SKM-1 treated with dmso at 0.1 percent for 144 hours (cell line): ENCODE measurements around the gene GABRG3.

Source experiments
- DNase-seq: peaks from one replicate; lab custom pipeline; 2025; ENCODE audit not compliant: unreplicated experiment; lab: John Stamatoyannopoulos, UW

Gene GABRG3

DNA sequence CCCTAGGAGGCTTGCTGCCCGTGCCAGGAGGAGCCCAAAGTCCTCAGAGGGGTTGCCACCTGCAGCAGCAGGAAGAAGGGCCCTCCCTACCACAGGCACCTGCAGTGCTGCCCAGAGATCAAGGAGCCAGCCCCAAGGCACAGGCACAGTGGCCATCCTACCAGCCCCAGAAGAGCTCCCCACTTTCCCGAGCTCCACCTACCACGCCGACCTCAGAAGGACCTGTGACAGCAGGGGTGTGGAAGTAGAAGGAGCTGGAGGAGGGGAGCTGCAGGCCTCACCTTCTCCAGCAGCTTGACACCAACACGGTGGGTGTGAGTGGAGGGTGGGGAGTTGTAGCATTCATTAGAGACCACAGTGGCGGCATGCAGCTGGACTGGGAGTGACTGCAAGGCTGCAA is 485.8 kb downstream of the GABRG3 start:
- DNase-seq = no peak

DNA sequence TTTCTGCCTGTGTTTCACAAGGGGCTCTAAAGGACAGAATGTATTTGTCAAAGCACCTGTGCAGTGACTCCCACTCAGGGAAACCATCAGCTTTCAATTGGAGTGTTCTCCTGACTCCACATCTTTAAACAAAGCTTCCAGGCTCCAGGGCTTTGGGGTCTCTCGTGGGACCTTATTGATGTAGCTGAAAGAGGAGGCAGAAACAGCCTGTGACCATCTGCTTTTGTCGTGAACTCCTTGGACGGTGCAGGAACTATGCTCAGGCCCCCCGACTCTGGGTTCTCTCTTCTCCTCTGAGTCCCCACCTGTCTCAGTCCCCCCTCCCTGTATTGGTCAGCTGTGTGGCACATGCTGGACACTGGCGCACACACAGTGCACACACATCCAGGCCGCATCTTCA is 486.8 kb downstream of the GABRG3 start:
- DNase-seq = no peak

DNA sequence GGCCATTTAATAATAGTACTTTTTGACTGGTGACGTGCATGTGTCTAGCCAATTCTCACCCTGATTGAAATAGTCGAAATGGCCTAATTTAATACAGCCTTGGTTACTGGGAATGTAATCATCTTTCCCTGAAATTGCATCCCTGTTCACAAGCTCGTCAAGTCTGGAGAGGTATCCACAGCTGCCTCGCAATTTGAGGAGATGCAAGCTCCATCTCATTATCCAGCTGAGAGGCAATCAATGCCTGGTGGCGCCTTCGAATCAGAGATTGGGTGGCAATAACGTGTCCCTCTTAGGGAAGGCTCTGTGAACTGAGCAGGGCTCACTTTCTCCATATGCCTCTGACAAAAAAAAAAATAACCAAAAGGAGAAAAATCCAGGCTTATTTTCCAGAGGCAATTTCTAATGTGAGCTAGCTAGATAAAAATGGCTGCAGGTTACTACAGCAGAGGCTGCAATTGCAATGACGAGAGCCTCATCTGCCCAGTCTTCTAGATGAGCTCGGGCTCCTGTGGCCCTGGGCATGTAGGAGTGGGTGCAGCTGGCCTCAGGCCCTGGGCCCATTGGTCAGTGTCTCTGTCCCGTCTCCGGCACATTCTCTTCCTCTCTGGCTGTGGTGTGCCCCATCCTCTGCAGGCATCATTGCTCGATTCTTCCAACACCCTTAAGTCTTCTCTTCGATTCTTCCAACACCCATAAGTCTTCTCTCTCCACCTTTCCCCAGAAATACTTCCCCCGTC is 487.5 kb downstream of the GABRG3 start:
- DNase-seq = no peak

DNA sequence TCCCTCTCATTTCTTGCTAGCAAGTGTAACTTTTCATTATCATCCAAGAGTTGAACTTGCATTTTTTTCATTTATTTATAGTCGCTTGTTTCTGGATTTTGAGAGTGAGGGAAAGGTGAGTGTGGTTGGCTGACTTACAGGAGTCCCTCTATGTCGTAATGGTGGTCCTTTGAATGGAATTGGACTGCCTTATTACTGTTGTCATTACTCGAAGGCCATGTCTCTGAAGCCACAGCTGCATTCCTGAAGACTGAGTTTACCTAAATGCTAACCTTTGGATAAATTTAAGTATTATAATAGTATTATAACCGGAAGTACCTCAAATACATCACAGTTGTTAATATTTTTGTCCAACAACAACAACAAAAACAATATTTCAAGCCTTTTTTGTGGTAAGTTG is 488.9 kb downstream of the GABRG3 start:
- no peak for DNase-seq

DNA sequence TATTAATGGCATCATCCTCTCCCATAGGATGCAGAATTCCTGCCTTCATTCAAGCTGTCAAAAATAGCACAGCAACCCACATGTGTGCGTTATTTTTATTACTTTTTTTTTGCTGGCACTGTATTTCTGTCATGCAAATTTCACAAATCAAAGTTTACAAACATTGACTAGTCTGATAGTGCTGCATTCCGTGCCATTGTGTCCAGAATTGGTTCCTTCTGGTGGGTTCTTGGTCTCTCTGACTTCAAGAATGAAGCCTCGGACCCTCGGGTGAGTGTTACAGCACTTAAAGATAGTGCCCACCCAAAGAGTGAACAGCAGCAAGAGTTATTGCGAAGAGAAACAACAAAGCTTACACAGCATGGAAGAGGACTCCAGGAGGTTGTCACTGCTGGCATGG is 490.2 kb downstream of the GABRG3 start:
- no peak for DNase-seq

DNA sequence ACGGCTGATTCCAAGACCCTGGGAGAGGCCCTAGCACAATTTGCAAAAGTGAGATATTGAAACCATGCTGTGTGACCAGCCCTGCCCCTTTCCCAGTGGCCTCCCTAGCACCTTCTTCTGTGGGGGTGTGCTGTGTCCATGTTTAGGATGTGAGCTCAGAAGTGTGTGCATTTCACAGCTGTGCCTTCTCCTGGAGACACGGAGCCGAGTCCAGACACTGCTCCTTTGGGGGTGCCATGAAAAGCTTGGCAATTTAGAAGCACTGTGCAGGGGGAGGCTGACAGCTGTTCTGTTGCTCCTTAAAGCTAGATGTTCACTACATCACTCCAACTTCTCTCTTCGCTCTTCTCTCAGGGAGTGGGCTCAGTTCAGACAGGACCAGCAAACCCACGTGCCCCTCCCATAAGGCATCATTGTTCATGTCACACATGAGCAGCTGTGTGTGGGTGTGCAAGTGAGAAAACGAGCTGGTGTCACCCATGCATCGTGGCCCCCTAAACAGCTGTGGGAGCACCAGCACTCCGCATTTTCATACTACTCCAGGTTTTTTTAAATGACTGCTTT is 492.6 kb downstream of the GABRG3 start:
- DNase-seq = no peak

DNA sequence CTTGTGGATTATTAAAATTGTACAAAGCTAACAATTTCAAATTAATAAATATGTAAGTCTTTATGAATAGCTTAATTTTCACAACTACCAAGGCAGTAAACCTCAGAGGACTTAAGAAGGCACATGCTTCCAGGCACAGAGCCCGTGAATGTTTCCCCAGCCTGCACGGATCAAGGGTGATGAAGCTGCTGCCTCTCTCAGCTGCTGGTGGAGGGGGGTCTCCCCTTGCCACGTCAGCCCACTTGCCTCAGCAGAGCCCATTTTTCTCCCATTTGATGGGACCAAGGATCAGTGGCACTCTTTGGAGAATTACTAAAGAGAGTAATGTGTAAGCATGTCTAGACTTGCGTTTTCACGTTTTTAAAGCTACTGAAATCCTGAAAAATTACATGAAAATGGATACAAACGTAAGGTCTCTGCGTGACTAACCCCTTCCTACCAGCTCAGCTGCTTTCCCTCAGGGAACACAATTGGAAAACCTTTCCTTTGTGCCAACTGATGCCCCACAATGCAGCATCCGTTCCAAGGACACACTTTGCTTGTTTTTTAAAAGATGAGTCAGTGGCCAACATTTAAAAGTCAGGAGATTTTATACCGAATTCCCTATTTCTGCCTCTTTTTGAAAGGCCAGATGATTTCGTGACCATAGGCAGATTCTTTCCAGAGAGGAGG is 494.1 kb downstream of the GABRG3 start:
- DNase-seq = no peak

DNA sequence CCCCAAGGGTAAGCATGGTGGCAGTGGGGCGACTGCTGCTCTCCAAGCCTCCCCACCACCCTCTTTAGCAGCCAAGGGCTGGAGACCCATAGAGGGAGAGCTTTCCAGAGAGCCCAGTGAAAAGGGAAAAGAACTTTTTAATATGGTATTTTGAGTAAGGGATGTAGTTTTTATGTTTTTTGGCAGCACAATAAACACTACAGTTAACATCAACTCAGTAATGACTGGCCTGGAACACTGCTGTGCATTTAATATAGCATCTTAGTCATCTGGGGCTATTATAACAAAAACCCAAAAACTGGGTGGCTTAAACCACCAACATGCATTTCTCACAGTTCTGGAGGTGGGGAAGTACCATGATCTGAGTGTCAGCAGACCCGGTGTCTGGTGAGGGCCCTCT is 495.8 kb downstream of the GABRG3 start:
- DNase-seq = no peak

DNA sequence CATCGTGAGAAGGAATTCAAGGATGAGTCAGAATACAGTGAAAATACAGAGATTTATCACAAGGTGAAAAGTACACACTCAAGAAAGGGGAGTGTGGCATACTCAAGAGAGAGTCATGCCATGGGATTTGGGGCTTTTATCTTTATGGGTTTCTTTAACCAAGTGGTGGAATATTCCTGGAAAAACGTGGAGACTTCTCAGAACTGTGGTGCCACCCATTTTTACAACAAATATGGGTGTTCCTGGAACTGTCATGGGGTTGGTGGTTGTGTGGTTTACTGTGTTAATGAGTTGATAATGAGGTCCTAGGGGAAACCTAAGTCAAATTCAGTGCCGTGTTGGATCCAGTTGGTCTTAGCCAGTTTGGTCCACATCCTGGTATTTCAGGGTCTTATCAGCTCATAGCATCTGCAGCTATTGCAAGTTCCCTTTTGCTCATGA is 497.2 kb downstream of the GABRG3 start:
- no peak for DNase-seq

DNA sequence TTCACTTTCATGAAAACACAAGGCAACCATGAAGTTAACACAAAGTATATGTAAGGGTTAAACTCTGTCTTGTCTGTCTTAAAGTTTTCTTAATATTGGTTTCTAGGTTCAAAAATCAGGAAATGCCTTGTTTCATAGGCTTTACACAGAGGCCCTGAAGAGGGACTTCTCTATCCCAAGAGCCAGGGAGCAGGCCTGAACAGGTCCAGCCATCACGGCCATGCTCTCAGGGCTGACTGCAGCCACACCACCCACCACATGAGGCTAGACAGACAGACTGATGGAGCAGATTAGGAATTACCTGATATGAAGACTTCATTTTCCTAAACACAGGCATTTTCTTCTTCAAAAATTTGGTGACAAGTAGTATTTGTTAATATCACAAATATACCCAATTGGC is 502.9 kb downstream of the GABRG3 start:
- no peak for DNase-seq

DNA sequence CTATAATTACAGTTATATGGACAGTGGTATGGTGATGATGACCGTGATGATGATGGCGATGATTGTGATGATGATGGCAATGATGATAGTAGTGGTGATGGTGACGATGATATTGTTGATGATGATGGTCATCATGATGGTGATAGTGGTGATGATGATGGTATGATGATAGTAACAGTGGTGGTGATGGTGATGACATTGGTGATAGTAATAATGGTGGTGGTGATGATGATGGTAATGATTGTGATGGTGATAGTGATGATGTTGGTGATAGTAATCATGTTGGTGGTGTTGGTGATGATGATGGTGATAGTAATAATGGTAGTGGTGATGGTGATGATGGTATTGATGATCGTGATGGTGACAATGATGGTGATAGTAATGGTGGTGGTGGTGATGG is 504.4 kb downstream of the GABRG3 start:
- no peak for DNase-seq

DNA sequence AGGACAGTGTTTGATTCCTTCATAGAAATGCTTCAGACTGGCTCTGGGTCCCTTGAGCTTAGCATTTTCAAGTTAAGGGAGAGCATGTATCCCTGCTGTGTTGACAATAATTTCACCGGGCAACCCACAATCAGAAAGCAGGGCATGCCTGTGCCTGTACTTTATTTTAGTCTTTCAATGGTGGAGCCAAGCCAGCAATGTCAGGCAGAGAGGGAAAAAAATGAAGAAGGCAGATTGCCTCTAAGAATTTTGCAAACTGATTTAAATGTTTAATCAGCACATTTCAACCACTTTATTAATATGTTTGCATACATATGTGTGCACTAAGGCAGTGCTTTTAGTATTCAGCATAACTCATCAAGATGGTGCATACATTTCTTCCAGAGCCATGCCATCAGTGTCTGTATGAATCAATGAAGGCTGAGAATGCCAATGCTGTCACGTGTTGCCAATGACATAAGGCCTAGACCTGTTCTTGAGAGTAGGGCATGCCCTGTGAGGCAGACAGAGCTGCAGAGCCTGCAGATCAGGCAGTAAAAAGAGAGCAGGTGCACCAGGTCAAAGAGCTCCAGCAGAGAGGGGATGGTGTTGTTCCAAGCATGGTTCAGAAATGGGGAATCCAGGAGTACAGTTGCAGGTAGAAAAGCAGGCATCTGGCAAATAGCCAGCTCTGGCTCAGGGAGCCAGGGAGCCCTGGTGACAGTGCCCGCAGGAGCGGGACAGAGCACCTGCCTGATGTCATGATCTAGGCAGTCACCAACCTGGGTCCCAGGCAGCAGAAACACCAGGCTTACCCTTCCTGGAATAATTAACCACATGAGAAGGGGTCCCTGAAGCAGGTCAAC is 508.5 kb downstream of the GABRG3 start:
- no peak for DNase-seq

DNA sequence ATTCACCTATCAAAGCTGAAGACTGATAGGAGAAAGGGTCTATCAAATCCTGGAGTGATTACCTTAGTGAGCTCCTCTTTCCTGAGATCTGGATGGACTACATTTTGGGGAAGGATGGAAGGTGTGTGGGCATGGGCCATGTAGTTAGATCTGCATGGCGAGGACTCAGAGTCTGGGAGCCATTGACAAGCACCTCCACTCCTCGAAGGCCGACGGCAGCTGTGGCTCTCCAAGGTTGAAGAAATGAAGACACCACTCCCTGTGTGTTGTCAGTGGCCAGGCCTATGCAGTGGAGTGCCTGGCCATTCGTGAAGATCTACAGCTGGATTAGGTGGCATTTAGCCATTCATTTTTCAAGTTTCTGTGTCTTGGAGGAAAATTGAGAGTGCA is 509.2 kb downstream of the GABRG3 start:
- DNase-seq = no peak

DNA sequence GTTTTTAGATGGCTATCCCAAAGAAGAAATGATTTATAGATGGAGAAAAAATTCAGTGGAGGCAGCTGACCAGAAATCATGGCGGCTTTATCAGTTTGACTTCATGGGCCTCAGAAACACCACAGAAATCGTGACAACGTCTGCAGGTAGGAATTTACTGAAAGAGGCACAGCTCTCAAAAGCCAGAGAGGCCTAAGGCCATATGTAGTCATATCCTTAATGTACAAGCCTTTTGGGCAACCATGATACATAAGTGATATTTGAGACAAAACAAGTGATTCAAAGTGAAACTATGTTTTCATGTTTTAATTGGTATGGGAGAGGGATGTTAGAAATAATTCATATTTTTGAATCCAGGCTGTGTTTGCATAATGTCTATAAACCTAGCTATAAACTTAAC is 509.7 kb downstream of the GABRG3 start:
- no peak for DNase-seq

DNA sequence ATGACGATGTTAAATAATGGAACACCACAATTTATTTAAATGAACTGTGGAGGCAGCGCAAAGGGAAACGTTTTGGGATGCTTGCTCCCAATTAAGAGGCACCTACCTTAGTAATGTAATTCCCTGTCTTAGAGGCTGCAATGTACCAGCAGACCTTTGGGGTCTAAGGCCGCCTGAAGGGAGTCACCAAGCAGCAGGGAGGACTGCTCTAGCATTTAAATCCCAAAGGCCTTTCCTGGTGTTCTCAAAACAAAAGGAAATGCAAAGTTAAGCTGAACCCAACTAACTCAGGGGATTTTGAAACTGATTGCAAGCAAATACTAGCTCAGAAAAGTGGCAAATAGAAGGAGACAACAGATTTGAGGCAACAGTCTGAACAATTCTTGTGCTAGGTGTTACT is 510.8 kb downstream of the GABRG3 start:
- DNase-seq = no peak

DNA sequence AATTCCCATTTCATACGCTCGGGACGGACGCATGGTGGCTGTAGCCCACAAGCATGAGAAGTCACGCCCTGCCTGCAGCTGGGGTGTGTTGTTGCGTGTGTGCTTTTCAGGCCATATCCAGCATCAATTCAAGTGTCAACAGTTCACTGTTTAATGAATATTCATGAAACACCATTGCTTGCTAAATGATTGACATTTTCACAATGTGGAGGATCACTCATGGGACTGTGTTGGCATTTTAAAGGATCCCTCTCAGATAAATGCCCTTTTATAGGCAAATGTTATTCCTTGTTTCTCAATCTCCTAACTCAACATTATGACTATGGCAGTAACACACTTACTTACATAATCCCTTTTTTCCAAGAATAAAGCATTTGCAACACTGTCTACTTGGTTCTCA is 511.3 kb downstream of the GABRG3 start:
- DNase-seq = no peak

DNA sequence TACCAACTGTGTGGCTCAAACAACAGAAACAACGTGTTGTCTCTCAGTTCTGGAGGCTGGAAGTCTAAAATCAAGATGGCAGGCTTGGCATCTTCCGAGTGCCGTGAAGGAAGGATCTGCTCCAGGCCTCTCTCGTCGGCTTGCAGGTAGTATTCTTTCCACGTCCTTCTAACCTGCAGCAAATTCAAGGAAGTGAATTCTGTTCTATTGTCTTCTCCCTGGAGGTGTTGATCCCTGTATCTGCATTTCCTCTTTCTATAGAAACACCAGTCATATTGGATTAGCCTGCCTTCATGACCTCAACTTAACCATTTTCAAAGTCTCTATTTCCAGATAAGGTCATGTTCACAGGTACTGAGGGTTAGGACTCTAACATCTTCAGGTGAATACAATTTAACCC is 512.1 kb downstream of the GABRG3 start:
- DNase-seq = no peak

DNA sequence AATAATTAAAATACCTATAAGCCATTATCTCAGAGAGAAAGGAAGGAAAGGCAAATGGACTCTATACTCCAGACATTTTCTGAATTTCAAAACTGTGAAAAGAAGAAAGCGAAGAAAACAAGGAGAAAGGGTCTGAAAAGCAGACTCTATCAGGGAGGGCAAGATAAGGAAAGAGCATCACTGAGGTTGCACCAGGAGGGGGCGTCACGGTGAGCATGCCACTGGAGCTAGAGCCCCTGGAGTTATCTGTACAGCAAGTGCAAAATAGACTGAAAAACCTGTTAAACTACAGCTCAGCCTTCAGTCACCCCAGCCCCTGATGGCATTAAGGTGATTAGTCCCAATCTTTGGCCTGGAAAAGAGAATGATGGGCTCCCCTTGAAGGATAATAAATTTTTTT is 514.3 kb downstream of the GABRG3 start:
- DNase-seq = no peak

DNA sequence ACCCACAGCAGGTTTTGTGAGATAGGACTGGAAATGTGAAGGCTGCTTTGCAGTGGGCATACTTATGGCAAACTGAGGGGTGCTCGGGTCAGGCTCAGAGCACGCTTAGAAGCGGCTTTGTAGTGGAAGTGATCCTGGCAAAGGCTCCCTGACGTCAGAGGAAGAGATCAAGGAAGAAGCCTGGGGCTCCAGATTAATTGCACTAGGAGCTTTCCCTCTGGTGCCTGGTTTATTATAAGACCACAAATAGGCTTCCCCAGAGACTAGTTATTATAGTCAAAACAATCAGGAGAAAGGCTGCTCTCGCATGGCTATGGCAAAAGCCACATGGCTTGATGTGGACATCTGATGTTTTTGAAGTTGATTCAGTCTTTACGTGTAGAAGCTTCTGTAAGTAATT is 515.1 kb downstream of the GABRG3 start:
- DNase-seq = no peak

DNA sequence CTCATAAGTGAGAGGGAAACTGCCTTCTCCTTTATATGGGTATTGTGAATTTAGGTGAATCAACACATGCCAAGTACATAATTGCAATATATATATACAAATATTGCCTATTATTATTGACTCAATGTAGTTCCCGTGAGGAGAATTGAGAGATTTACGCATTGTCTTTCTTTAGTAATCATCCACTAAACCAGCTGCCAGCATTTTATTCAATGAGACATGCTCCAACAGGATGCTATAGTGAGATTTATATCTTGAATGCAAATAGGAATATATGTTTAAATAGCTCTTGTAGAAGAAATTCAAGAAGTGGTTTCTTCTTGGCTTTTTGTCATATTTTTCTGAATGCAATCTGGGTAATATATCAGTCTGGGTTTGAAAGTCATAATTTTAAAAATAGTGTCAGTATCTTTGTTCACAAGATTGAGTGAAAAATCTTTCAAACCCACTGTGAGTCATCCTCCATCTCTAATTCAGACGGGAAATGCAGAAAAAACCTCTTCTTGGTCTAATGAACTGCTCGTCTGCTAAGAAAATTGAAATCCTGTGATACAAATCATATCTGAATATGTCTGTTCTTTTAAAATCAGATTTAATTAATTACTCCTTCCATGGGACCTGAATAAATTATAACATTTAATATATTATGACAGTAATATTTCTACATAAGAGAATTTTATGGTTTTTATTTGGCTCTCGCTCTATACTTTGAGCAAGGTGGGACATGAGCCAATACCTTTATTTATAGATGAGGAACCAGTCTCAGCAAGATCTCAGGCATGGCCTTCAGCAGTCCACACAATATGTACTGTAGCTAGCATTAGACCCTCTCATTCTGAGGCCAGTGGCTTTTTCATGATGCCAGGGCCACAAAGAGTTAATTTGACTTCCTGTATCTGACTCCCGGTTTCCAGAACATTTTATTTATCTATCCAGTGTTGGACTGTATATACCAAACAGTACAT is 516.0 kb downstream of the GABRG3 start:
- DNase-seq = no peak

DNA sequence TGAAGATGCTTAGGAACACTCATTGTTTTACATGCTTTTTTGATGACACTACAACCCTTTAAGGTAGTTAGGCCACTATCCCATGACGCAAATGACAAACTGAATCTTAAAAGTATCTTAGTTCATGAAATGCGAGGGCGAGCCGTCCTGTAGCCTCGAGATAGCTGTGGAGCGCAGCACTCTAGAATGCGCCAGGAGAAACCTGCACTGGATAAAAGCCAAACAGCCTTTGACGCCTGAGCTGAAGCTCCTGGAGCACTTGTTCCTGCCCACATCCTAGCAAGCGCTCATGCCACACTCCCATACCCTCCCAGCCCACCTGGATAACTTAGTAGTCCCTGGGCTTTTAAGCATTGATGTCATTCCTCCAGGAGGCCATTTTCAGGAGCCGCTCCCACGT is 516.9 kb downstream of the GABRG3 start:
- DNase-seq = no peak
